Muscle of arm (tissue), 12 donors: Measurements from ENCODE around the gene ACOT2. TPM values are rescaled to one million over a fixed set of nuclear protein-coding genes. Genes with fewer than 3 reads are reported as not detected.

Source experiments
- DNase-seq: peaks from one replicate; pipeline ENCODE4 v3.0.0-alpha.2; 2013
- polyA plus RNA-seq, 12 donors: library from polyadenylated mRNA; unstranded; fragments of 120-200 nt; gene quantifications; one replicate each; pipeline ENCODE4 v1.2.1, GENCODE V29; 2013; ENCODE audit not compliant: insufficient read length in 12 of 12

Gene ACOT2
- polyA plus RNA-seq, 12 donors, result 14.3 to 34.2 (median 26.3) TPM; not detected in 1

- peak; percentile 71 for DNase-seq
These were observed 43.5 kb downstream of the ACOT2 start, which contains the start of gene ACOT6 for GRCh38 chr14:73612339-73613045. Gene ACOT6 (plus strand): TSS chr14:73612517. CDS start chr14:73612572, 55 bp downstream.

- DNase-seq, result no peak
These were observed 44.0 kb downstream of the ACOT2 start for GRCh38 chr14:73613046-73613383.

- DNase-seq, result no peak
These were observed 44.5 kb downstream of the ACOT2 start for GRCh38 chr14:73613419-73613963.

- no peak for DNase-seq
These were observed 47.8 kb downstream of the ACOT2 start for GRCh38 chr14:73616831-73617230.

GRCh38 chr14:73619524-73619923 lies 50.5 kb downstream of the ACOT2 start:
- no peak for DNase-seq

- no peak for DNase-seq
These were observed 51.3 kb downstream of the ACOT2 start for GRCh38 chr14:73620268-73620667.

GRCh38 chr14:73623504-73624054 lies 54.6 kb downstream of the ACOT2 start:
- no peak for DNase-seq

Other genes with a start within 250 kb of the ACOT2 start
- 10 to 100 TPM in 11 of 12 donors, not detected in 1; 24.2 to 66.5 (median 35.0) TPM for gene NUMB, start 110.7 kb upstream of the ACOT2 start, polyA plus RNA-seq
- gene RIOX1, start 78.3 kb upstream of the ACOT2 start, polyA plus RNA-seq, result 1 to 10 TPM in 11 of 12 donors, not detected in 1; 3.9 to 8.9 (median 5.9) TPM
- 1 to 10 TPM in 10 of 12 donors, not detected in 2; 1.2 to 7.1 (median 2.6) TPM for gene ACOT1, start 32.1 kb upstream of the ACOT2 start, polyA plus RNA-seq
- gene HEATR4, start 10.3 kb upstream of the ACOT2 start, polyA plus RNA-seq, result 1 to 10 TPM in 5 of 12 donors, under 1 TPM in 5, not detected in 2; 0.30 to 2.6 (median 1.0) TPM
- gene ACOT4, start 22.7 kb downstream of the ACOT2 start, polyA plus RNA-seq, result under 1 TPM in 10 of 12 donors, not detected in 2; 0.16 to 0.51 (median 0.33) TPM
- under 1 TPM in 1 of 12 donors, not detected in 11; 0.19 TPM for gene ACOT6, start 43.3 kb downstream of the ACOT2 start, polyA plus RNA-seq
- 10 to 100 TPM in 5 of 12 donors, 1 to 10 TPM in 6, not detected in 1; 7.5 to 13.1 (median 9.2) TPM for gene DNAL1, start 75.8 kb downstream of the ACOT2 start, polyA plus RNA-seq
- 10 to 100 TPM in 11 of 12 donors, not detected in 1; 22.0 to 33.8 (median 25.9) TPM for gene PNMA1, start 145.2 kb downstream of the ACOT2 start, polyA plus RNA-seq